GM18508 (cell line): ENCODE results near the gene PNPT1.
"Not testable (repeated sequence)": the region's sequence is repeated elsewhere in the genome, so short reads cannot be mapped to it uniquely, and the experiment has no call there.

Experiments
- ATAC-seq: cut with Tn5 transposase; IDR thresholded peaks from one replicate; pipeline ENCODE4 v1.9.1; 2021; ENCODE audit warnings: moderate number of reproducible peaks; ENCODE audit not compliant: insufficient read depth, unreplicated experiment

PNPT1 gene

DNA sequence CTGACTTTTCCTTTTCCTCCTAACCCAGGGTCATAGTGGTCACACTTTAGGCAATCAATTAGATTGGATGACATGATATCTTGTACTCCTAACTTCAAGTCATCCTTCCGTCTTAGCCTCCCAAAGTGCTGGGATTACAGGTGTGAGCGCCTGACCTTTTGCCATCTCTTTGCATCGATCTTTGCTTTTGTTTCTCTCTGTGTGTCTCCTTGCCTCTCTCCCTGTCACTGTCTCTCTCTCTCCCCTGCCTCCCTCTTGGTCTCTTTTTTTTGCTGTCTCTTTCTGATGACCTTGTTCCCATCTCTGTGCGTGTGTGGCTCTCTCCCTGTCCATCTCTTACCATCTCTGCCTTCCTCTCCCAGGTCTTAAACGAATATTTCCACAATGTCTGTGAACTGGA, 904 bp downstream of the PNPT1 start:
- ATAC-seq = not testable (repeated sequence)

GRCh38 chr2:55672630-55673029, 21.0 kb downstream of the PNPT1 start:
- ATAC-seq = no peak

DNA sequence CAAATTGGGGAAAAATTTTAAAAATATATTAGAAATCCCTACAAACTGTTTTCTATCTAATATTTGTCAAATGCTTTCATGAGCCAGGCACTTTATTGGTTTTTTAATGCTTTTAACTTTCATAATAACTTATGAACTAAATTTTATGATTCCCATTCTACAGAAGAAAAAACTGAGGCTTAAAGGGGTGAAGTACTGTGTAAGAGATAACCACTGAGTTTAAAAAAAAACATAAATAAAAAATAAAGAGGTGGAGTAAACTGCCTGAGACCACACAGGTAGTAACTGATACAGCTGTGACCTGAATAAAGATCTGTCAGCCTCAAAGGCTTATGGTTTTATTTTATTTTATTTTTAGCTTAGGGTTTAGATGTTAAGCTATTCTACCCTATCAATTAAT, 24.7 kb downstream of the PNPT1 start:
- no peak for ATAC-seq

DNA sequence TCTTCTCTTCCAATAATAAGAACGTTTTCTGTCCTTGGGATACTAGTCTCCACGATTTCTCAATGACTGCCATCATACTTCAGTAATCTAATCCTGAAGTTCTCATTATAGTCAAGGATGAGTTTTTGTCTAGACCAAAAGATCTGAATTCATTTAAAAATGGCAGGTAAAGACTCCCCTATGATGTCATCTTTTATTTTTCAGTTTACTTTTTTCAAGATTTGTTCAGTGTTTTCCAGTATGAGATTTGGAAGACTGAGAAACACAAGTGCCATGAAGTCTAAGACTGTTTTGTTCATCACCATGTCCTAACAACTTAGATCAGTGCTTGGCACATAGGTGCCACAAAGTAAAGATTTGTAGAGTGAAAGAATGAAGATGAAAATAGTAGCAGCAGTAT, 40.4 kb downstream of the PNPT1 start:
- no peak for ATAC-seq

DNA sequence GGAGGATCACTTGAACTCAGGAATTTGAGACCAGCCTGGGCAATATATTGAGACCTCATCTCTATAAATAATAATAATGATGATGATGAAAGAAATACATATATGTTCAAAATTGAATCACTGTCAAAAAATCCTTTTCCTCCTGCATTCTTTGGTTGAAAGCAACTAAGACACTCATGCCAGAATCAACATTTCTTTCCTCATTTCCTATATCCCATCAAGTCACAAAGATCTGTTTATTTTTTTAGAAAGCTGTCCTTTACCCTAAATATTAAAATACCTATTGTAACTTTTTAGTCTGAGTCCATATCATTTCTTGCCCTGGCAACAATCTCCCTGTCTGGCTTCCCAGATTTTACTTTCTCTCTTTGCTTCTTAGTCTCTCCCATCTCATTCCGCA, 44.4 kb downstream of the PNPT1 start:
- no peak for ATAC-seq

DNA sequence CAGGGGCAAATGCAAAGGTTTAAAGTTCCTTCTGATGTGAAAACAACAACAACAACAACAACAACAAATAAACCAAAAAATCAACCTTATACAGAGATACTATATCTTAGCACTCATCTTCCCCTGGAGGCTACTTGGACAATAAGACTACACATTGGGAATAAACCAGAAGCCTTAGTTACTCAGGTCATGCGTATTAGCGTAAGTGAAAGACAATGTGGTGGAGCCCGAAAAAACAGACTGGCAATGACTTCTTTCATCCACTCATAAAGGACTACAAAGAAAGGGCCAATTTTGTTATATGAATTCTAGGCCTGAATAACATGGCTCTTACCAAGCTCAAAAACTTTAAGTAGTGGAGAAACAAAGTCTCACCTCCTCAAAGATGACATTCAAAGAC, 56.8 kb downstream of the PNPT1 start:
- ATAC-seq = no peak

DNA sequence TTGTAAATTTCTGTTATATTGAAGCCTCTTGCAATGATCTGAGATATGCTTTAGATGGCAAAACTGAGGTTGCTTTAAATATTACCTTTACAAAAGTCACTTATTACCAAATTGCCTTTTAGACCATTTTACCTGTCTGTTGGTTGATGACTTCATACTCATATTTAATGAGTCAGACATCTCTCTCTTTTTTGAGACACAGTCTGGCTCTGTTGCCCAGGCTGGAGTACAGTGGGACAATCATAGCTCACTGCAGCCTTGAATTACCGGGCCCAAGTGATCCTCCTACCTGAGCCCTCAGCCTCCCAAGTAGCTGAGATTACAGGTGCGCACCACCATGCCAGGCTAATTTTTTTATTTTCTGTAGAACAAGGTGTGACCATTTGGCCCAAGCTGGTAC, 64.7 kb downstream of the PNPT1 start:
- no peak for ATAC-seq

GRCh38 chr2:55627915-55628314, 65.7 kb downstream of the PNPT1 start:
- no peak for ATAC-seq

- no peak for ATAC-seq
Observed at GRCh38 chr2:55621802-55622201, 71.8 kb downstream of the PNPT1 start.

DNA sequence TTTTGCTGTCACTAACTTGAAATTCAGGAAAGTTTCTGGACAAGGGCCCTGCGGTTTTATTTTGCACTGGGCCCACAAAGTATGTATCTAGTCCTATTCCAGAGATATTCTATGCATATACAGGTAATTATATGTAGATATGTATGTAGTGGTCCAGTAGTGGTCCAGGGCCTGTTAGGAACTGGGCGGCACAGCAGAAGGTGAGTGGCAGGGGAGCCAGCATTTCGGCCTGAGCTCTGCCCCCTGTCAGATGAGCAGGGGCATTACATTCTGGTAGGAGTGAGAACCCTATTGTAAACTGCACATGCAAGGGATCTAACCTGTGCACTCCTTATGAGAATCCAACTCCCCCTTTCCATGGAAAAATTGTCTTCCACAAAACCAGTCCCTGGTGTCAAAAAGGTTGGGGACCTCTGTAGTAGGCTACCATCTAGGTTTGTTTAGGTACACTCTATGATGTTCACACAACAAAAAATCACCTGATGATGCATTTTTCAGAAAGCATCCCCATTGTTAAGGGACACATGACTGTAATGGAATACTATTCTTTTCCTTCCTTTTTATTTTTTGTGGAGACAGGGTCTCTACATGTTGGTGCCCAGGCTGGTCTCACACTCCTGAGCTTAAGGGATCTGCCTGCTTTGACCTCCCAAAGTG, 73.4 kb downstream of the PNPT1 start:
- ATAC-seq = no peak

DNA sequence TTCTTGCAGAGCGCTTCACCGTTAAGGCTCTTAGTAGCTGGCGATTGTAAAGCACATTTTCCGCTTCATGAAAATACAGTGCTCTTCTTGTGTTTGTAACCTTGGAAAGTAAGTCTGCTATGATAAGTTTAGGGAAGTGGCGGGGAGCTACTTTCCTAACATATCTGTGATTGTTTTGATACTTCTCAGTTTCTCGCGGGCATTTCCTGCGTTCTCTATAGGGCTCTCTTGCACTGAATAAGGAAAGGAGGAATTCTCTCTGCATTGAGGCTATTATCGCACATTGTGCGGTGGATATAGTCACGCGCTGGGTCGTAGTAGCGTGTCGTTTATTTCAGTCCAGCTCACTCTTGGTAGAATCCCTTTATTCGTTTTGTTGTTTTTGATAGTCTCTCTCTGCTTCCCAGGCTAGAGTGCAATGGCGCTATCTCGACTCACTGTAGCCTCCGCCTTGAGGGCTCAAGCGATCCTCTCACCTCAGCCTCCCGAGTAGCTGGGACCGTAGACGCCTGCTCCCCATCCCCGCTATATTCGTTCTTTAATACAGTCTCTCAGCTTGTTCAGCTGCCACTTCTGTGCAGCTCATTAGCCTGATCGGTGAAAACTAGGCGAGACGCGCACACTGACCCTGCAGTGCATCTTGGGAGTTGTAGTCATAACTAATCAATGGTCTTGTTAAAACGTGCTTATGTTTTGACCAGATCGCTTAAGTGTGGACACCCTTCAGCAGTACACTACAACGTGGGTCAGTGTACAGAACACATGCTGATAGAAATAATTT, 75.2 kb downstream of the PNPT1 start:
- peak; percentile 35 for ATAC-seq

DNA sequence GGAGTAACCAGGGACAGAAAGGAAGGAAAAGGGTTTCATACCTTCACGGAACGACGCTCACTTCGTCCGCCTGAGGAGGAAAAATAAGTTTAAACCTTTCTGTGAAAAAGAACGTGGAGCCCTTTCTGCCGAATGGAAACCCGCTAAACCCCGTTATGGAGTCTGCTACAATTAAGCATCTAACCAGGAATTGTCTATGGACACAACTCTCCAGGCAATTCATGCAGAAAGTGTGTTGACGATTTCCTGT, 75.7 kb downstream of the PNPT1 start:
- no peak for ATAC-seq

DNA sequence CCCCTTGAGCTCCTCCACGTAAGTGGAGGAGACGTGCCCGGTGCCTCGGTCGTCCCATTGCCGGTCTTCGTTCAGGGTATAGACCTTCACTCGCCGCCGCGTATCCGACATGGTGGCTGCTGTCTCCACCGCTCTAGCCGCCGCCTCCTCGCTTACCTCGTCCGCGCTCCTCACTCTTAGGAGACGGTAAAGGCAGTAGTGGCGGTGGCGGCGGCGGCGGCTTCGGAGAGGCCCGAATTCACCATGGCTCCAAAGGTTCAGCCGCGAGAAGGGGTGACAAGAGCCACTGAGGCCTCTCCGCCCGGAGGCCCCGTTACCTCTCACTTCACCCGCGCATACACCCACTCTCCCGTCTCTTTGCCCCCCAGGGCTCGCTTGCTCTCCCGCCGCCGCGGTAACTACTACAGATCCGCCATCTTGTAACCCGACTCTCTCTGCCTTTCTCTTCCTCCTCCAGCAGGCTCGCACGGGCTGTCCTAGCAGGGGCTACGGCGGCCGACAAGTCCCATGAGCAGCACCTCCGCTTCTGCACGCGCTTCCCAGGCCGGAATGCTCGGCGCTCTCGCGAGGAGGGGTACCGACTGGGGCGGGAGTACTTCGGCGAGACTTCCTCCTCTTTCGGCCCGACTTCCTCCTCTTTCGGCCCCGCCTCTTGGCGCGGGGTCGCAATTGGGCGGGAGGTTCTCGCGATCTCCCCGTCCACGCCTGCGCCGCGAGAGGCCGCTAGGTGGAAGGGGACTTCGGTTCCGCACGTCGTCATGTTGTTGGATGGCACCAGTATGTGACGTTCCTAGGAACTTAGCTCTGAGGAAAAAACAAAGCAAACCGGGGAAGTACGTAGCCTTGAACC, 76.2 kb downstream of the PNPT1 start, which contains the start of gene PPP4R3B:
TSS of gene PPP4R3B (minus strand) at position 448 of the 850 bp plus-strand sequence. CDS start at position 111, 337 bp downstream.
- ATAC-seq = peak; percentile 72

DNA sequence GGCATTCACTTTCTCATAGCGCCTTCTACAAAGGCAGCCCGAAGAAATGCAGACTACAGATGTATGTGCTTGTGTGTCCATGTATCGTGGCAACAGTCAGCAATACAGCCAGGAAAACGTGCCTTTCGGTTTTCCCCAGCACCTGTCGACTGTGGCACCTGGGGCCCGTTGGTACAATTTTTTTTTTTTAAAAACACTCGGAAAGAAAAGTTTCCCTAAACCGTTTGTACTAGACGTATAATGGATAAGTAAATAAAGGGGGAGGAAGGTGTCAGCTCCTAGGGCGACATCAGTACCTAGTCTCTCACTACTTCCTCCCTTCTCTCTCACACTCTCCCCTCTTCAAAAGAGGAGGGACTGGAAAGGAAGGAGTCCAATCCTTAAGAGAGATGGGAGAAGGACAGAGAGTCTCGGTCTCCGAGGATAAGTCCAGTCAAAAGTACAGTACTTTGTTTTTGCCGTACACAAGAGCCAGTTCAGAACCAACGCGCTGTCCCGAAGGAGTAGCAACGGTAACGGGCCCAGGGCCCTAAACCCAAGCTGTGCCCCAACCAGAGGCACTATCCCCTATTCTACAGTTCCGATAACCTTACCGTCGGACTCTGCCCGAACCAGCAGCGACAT, 77.0 kb downstream of the PNPT1 start:
- no peak for ATAC-seq

- no peak for ATAC-seq
Observed at GRCh38 chr2:55611997-55612396, 81.6 kb downstream of the PNPT1 start.

DNA sequence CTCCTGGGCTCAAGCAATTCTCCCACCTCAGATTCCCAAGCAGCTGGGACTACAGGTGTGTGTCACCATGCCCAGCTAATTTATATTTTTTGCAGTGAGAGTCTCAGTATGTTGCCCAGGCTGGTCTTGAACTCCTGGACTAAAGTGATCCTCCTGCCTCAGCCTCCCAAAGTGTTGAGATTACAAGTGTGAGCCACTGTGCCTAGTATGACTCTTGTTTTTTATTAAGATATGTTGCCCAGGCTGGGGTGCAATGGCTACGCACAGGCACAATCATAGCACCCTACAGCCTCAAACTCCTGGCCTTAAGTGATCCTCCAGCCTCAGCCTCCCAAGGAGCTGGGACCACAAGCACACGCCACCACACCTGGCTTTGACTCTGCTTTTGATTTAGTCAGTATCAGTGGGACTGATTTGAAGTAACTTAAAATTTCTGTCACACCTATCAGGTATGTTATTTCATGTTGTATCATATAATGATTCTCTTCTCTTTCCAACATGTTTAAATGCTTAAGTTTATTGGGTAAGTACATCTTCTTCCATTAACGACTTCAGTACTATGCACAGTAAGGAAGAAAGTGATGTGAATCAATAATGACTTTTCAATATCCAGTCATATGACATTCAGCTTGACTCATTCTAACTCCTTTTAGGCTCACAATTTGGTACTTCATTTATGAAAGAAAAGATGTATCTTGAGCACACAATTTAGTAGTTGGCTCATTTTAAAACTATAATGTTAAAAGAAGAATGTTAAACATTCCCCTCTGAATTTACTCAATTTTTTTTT, 82.5 kb downstream of the PNPT1 start:
- no peak for ATAC-seq

GRCh38 chr2:55609938-55610578, 83.6 kb downstream of the PNPT1 start:
- no peak for ATAC-seq

GRCh38 chr2:55609193-55609794, 84.3 kb downstream of the PNPT1 start:
- ATAC-seq = no peak

DNA sequence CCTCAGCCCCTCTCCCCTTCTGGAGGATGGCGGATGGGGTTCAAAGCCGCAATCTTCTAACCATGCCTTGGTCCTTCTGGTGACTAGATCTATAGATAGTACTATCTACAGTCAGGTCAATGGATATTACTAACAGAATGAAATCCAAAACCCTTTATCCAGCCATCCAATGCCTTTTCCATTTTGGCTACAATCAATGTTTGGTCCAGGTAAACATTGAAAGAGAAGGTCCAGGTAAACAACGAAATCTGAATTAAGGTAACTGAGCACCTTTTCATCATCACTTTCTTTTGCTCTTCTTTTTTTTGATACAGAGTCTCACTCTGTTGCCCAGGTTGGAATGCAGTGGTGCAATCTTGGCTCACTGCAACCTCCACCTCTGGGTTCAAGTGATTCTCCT, 85.9 kb downstream of the PNPT1 start:
- ATAC-seq = no peak
